Measurements from ENCODE around the gene MBP.
A peak's percentile ranks its signal among the peaks of the same experiment; 100 is the strongest.

MBP gene

DNA sequence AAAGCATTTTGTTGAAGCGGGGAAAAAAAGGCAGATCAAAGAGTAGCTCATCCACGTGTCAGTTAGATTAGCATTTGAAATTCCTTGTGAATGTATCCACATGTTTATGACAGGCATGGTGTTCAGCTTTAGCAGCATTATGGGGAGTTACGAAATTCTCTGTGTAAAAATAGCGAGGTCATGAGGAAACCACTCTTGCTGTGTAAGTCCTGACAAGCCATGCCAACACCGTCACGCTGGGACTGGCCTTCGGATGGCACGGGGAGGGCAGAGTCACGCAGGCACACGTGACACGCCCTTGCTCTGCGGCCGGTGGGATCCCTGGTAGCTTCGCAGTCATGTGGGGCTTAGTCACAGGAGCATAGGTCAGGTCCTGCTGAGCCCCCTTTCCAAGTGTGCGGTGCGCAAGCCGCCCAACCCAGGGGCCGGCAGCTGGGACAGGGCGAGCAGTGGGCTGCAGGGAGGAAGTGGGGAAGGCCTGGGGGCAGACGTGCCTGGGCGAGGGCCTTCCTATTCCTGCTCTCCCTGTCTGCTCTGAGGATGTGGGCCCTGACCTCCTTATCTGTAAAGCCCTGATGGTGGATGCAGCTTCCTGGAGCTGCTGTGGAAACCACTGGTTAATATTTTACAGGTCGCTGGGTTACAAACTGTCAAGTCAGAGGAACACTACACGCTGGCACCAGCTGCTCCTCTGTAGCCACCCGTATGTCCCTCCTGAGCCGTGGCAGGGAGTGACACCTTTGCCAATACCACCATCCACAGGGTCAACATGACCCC is 18.0 kb downstream of the MBP start:
- Mint-ChIP-seq H3K9me3 (no peaks in the 10 kb centered on the region), H3K36me3 (peaks cover 11% of the 10 kb centered on the region), H3K27me3 (no peaks in the 10 kb centered on the region), H3K4me1 (peaks cover 83% of the 10 kb centered on the region), H3K27ac (peak overlapping the region; percentile 84), H3K4me3 (peak overlapping the region; percentile 15)

DNA sequence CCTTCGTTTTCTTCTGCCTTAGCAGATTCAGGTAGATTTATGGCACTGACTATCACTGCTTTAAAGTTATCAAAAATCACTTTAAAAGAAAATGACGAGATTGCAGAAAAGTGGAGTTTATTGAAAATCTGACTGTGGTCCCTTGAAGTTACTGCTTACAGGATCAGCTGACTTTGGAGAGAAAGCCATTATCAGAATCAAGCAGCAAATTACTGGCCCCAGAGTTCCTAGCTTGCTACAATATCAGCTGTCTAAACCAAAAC is 18.5 kb downstream of the MBP start:
- Mint-ChIP-seq H3K4me3 (no peak overlapping the region), H3K9me3 (no peaks in the 10 kb centered on the region)

GRCh38 chr18:77113361-77114151 is 19.0 kb downstream of the MBP start:
- Mint-ChIP-seq H3K9me3 (no peaks in the 10 kb centered on the region), H3K27me3 (no peaks in the 10 kb centered on the region), H3K4me3 (no peak overlapping the region), H3K27ac (peak overlapping the region; percentile 59), H3K36me3 (peaks cover 11% of the 10 kb centered on the region), H3K4me1 (peaks cover 84% of the 10 kb centered on the region)

More for the DNA sequence above, 18.5 kb downstream of the MBP start:
- Mint-ChIP-seq H3K36me3 (peaks cover 11% of the 10 kb centered on the region), H3K27me3 (no peaks in the 10 kb centered on the region), H3K27ac (peak overlapping the region; percentile 59), H3K4me1 (peaks cover 83% of the 10 kb centered on the region)

- peak overlapping the region; percentile 86 for H3K27ac Mint-ChIP-seq
- H3K9me3 Mint-ChIP-seq: no peaks in the 10 kb centered on the region
- peaks cover 11% of the 10 kb centered on the region for H3K36me3 Mint-ChIP-seq
- H3K4me1 Mint-ChIP-seq: peaks cover 91% of the 10 kb centered on the region
- H3K27me3 Mint-ChIP-seq: no peaks in the 10 kb centered on the region
- no peak overlapping the region for H3K4me3 Mint-ChIP-seq
These were observed 19.9 kb downstream of the MBP start for GRCh38 chr18:77112747-77113092.

DNA sequence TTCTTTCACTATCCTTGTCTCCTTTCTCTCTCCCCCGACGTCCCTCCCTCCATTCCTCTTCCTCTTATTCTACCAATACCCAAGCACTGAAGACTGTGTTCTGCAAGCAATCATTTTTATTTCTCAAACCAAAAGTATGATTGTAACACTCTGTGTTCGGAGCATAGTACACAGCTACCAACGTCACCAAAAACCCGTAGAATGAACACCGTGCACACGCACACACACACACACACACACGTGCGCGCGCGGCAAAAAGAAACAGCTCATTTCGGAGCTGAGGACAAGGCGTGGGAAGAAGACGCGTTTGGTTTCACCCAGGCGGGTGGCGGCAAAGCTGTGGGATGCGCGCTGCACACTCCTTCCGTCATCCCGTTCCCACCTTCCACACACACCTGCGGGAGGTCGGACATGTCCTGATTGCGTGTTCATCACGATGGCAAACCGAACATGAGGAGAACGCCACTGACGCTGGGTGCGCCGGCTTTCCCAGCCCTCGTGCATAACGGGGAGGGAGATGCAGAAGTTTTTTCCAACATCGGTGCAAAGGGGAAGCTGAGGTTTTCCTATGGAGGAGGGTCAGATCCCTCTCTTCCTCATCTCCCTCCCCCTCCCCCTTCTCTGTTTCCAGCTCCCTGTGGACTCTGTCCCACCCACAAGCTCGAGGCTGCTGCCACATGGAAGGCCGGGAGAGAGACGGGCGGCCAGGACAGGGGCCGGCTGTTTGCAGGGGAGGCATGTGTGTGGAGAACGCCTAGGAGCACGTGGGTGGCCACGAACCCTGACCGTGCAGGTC is 20.4 kb downstream of the MBP start:
- H3K27ac Mint-ChIP-seq: peak overlapping the region; percentile 86
- H3K36me3 Mint-ChIP-seq: peaks cover 8% of the 10 kb centered on the region
- H3K4me1 Mint-ChIP-seq: peaks cover 91% of the 10 kb centered on the region
- H3K27me3 Mint-ChIP-seq: no peaks in the 10 kb centered on the region
- no peak overlapping the region for H3K4me3 Mint-ChIP-seq
- peaks cover 4% of the 10 kb centered on the region for H3K9me3 Mint-ChIP-seq

GRCh38 chr18:77111449-77111848 is 21.1 kb downstream of the MBP start:
- Mint-ChIP-seq H3K4me1 (peaks cover 91% of the 10 kb centered on the region), H3K9me3 (peaks cover 9% of the 10 kb centered on the region), H3K27ac (no peak overlapping the region), H3K4me3 (no peak overlapping the region), H3K36me3 (peaks cover 8% of the 10 kb centered on the region), H3K27me3 (no peaks in the 10 kb centered on the region)

DNA sequence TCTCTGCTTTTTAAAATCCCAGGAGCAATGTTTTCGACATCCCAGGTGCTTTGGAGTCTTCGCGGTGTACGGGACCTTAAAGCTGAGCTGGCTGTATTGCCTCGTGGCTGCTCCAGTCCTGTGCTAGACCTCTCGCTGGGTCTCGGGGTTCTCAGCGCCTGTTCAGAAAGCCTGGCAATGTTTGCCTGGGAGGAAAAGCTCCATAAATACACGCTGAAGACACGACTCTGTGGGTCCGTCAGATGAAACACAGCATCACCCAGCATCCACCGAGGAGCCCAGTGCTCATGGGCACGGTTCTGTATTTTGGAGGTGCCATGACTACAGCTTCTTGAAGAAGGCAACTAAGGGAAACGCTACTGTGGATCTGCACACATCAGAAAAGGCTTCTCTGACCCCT is 21.6 kb downstream of the MBP start:
- Mint-ChIP-seq H3K27me3 (no peaks in the 10 kb centered on the region), H3K36me3 (peaks cover 5% of the 10 kb centered on the region), H3K4me3 (no peak overlapping the region), H3K4me1 (peaks cover 91% of the 10 kb centered on the region), H3K9me3 (peaks cover 9% of the 10 kb centered on the region), H3K27ac (no peak overlapping the region)

DNA sequence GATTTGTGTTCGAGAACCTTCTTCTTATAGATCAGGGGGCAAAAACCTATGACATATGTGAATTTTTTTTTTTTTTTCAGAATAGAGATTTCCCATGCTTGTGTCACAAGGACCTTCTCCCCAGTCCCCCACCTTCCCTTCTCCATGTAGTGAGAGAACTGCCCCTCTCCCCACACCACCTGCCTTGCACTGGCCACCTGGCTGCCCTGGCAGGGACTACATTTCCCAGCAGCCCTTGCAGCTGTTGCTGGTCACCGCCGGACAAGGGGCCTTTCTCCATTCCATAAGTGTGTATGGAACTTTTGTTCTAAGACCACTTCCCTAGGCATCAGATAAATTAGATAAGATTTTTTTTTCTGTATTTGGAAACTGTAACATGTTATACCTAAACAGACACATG is 22.2 kb downstream of the MBP start:
- no peaks in the 10 kb centered on the region for H3K27me3 Mint-ChIP-seq
- no peak overlapping the region for H3K4me3 Mint-ChIP-seq
- H3K4me1 Mint-ChIP-seq: peaks cover 94% of the 10 kb centered on the region
- peak overlapping the region; percentile 61 for H3K27ac Mint-ChIP-seq
- peaks cover 9% of the 10 kb centered on the region for H3K36me3 Mint-ChIP-seq
- peaks cover 9% of the 10 kb centered on the region for H3K9me3 Mint-ChIP-seq

GRCh38 chr18:77109648-77110019 is 22.9 kb downstream of the MBP start:
- Mint-ChIP-seq H3K27ac (no peak overlapping the region), H3K4me1 (peaks cover 94% of the 10 kb centered on the region), H3K9me3 (peaks cover 9% of the 10 kb centered on the region), H3K4me3 (no peak overlapping the region), H3K36me3 (peaks cover 13% of the 10 kb centered on the region), H3K27me3 (no peaks in the 10 kb centered on the region)

GRCh38 chr18:77108821-77109647 is 23.5 kb downstream of the MBP start:
- H3K27me3 Mint-ChIP-seq: no peaks in the 10 kb centered on the region
- peaks cover 94% of the 10 kb centered on the region for H3K4me1 Mint-ChIP-seq
- peaks cover 13% of the 10 kb centered on the region for H3K36me3 Mint-ChIP-seq
- H3K4me3 Mint-ChIP-seq: no peak overlapping the region
- peaks cover 9% of the 10 kb centered on the region for H3K9me3 Mint-ChIP-seq
- H3K27ac Mint-ChIP-seq: peak overlapping the region; percentile 55

GRCh38 chr18:77108001-77108692 is 24.4 kb downstream of the MBP start:
- Mint-ChIP-seq H3K4me3 (peak overlapping the region; percentile 63), H3K27me3 (no peaks in the 10 kb centered on the region), H3K9me3 (peaks cover 9% of the 10 kb centered on the region), H3K27ac (peak overlapping the region; percentile 93), H3K4me1 (peaks cover 94% of the 10 kb centered on the region), H3K36me3 (peaks cover 15% of the 10 kb centered on the region)

GRCh38 chr18:77107292-77107691 is 25.3 kb downstream of the MBP start:
- peaks cover 15% of the 10 kb centered on the region for H3K36me3 Mint-ChIP-seq
- peak overlapping the region; percentile 73 for H3K4me3 Mint-ChIP-seq
- H3K27ac Mint-ChIP-seq: peak overlapping the region; percentile 93
- H3K9me3 Mint-ChIP-seq: peaks cover 9% of the 10 kb centered on the region
- peaks cover 96% of the 10 kb centered on the region for H3K4me1 Mint-ChIP-seq
- no peaks in the 10 kb centered on the region for H3K27me3 Mint-ChIP-seq

DNA sequence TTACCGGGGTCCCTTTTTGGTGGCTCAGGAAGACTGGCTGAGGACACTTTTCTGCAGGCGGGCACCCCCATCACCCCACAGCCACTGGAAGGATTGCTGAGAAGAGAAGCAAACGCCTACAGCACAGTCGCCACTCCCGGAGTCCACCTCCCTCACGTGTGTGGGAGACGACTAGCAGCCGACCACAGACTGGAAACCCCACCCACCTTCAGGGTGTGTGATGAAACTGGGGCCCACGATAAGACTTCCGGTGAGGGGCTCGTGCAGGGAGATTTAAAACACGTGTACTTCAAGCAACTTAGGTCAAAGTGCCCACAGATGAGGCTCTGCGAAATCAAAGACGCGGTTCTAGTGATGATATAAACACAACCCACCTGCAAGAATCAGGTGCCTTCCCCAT is 26.3 kb downstream of the MBP start:
- Mint-ChIP-seq H3K36me3 (peaks cover 13% of the 10 kb centered on the region), H3K4me1 (peaks cover 99% of the 10 kb centered on the region), H3K27ac (peak overlapping the region; percentile 93), H3K27me3 (no peaks in the 10 kb centered on the region), H3K4me3 (peak overlapping the region; percentile 49), H3K9me3 (peaks cover 9% of the 10 kb centered on the region)

- H3K36me3 Mint-ChIP-seq: peaks cover 14% of the 10 kb centered on the region
- H3K9me3 Mint-ChIP-seq: peaks cover 9% of the 10 kb centered on the region
- H3K27ac Mint-ChIP-seq: peak overlapping the region; percentile 46
These were observed 26.9 kb downstream of the MBP start for GRCh38 chr18:77105680-77106079.

DNA sequence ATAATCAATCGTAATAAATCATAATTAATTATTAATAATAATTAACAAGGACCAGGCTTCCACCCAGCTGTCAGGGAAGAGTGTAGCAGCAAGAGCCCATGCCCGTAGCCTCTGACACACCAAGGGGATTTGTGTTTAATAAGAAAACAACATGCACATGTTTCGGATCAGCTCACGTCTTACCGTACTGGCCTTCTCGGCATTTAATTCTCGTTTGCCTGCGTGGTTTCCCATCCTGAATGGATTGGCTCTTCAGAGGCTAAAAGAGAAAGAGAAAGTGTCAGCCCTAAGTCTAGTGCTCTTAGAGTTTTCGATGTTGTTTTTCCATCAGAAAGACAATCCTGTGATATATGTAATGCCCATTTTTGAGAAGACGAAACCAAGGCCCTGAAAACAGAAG is 27.6 kb downstream of the MBP start:
- Mint-ChIP-seq H3K27me3 (no peaks in the 10 kb centered on the region), H3K36me3 (peaks cover 16% of the 10 kb centered on the region), H3K9me3 (peaks cover 9% of the 10 kb centered on the region), H3K27ac (peak overlapping the region; percentile 46), H3K4me3 (peak overlapping the region; percentile 49), H3K4me1 (peaks cover 100% of the 10 kb centered on the region)

More at GRCh38 chr18:77105680-77106079, 26.9 kb downstream of the MBP start:
- Mint-ChIP-seq H3K4me3 (peak overlapping the region; percentile 49), H3K27me3 (no peaks in the 10 kb centered on the region), H3K4me1 (peaks cover 99% of the 10 kb centered on the region)
